Breast epithelium (tissue), 3 donors: ENCODE results near the gene OPCML.

Experiments used
- CTCF ChIP-seq, 3 donors: fragments of 450-650 bp; IDR thresholded peaks; one replicate each; pipeline ENCODE4 v1.5.1; 2016 to 2017; ENCODE audit warnings: antibody characterized with exemption in 3 of 3, mild to moderate bottlenecking in 3 of 3, moderate library complexity in 3 of 3
- POLR2A ChIP-seq: fragments of 450-650 bp; IDR thresholded peaks from one replicate; pipeline ENCODE4 v1.6.1; 2016; ENCODE audit warnings: antibody characterized with exemption, mild to moderate bottlenecking, moderate library complexity
- POLR2AphosphoS5 ChIP-seq, 3 donors: sonication (generic); formaldehyde crosslinking; IDR thresholded peaks; one replicate each; pipeline ENCODE4 v1.6.1; 2017; ENCODE audit warnings: antibody characterized with exemption in 3 of 3

GRCh38 chr11:132626446-132626845 is 905.9 kb downstream of the OPCML start:
- TF ChIP-seq CTCF (IDR thresholded peaks at IDR 0.05), result no peak
- no peak for TF ChIP-seq POLR2AphosphoS5 (IDR thresholded peaks at IDR 0.05)
- TF ChIP-seq POLR2A, result no peak
